H1 (cell line): Measurements from ENCODE around the gene SORBS1. TPM values are rescaled to one million over a fixed set of nuclear protein-coding genes. Genes with fewer than 3 reads are reported as not detected.

ENCODE experiments used
- BACH1 ChIP-seq: IDR thresholded peaks from 2 replicates; pipeline ENCODE4 v1.6.1; 2012; ENCODE audit warnings: low read length, improper control_type of control experiment
- CEBPB ChIP-seq: IDR thresholded peaks from 2 replicates; pipeline ENCODE4 v1.6.1; 2012; ENCODE audit warnings: low read depth, low read length
- CHD2 ChIP-seq: IDR thresholded peaks from 2 replicates; pipeline ENCODE4 v1.6.1; 2012; ENCODE audit warnings: low read length, improper control_type of control experiment
- POU5F1 ChIP-seq: IDR thresholded peaks from 2 replicates; pipeline ENCODE4 v1.6.1; 2011; ENCODE audit warnings: low read depth, mild to moderate bottlenecking, low read length, moderate library complexity
- SIX5 ChIP-seq: IDR thresholded peaks from 2 replicates; pipeline ENCODE4 v1.6.1; 2011; ENCODE audit warnings: mild to moderate bottlenecking, low read depth, low read length
- SRF ChIP-seq: IDR thresholded peaks from 2 replicates; pipeline ENCODE4 v1.6.1; 2011; ENCODE audit warnings: mild to moderate bottlenecking, low read depth, low read length, moderate library complexity
- polyA plus RNA-seq, 7 experiments: library from polyadenylated mRNA; depleted of rRNA in 3 of 7; stranded (reverse) in 5 of 7; unstranded in 2 of 7; fragments of >200 nt in 5 of 7; fragments of 200-250 nt in 2 of 7; gene quantifications; 1 replicate in 5 of 7; 2 replicates in 1 of 7; 4 replicates in 1 of 7; pipeline versions ENCODE4 v1.2.1 to v1.2.3, GENCODE V29; 2011 to 2013; ENCODE audit warnings: missing spikeins in 2 of 7, mixed read lengths in 2 of 7
- total RNA-seq: library from RNA; stranded (reverse); fragmentation: NEBNext Ultra II Directional; extraction: Animal tissue kit (Norgen Biotek cat#: 25700); gene quantifications from 2 replicates; pipeline ENCODE4 v1.2.1, GENCODE V29; 2021

Gene SORBS1
- total and polyA plus RNA-seq, 2 of the 8 experiments (the other 6 are each of a cell fraction or from before 2014, with no cell fraction given), result 16.0 to 35.0 TPM

- TF ChIP-seq SRF (no peak), POU5F1 (no peak), SIX5 (no peak), BACH1 (no peak), CEBPB (no peak), CHD2 (no peak)
- TF ChIP-seq, all 59 proteins: peak for 0
These were observed 263.8 kb downstream of the SORBS1 start (continued) for GRCh38 chr10:95297402-95297801.
